Raji (cell line): ENCODE measurements around the gene PKP4.

Source experiments
- POLR2A ChIP-seq: IDR thresholded peaks from 2 replicates; pipeline ENCODE4 v1.6.1; 2011; ENCODE audit warnings: low read depth, low read length, control low read depth; ENCODE audit not compliant: insufficient read depth

PKP4 gene

DNA sequence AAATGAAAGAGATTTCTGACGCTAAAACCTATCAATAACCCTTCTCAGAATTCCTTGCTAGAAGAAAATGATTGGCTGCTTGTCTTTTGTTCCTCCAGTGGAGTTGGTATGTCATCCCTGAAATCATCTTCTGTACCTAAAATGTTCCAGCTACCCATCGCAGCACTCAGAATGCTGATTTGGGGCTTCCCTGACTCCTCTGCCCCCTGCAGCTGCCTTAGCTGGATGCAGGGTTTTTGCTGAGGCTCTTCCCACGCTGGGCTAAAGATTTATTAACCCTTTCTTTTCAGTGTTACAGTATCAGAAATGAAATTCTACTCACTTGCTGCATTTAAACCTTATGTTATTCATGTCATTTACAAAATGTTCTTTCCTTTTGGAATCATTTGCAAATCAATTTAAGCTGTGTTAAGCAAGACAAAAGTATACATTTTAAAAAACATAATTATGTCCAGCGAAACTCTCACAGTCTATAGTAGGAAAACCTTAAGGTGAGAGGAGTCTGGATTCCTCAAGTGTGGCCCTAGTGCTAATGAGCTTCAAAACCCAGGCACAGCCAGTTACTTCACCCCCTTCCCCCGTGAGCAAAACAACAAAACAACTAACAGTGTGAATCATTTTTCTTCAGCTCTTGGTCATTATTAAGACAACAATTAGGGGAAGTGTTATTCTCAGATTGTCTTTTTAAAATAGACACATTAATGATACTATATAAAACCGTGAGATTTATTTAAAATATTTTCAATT is 32.8 kb downstream of the PKP4 start:
- no peak for TF ChIP-seq POLR2A

DNA sequence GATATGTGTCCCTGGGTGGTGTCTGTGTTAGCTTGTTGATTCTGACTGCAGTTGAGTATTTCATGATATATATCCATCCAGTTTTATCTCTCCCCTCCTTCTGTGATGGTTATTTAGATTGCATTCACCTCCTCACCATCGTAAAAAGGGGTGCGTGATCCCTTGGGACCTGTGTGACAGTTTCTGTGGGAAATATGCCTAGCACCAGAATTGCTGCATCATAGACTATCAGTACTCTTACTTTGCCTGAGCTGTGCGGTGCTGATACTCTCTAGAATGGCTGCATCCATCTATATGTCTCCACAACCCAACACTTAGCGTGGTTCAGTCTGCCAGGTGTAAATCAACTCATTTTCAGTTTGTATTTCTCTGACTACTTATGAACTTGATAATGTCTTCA is 34.3 kb downstream of the PKP4 start:
- no peak for TF ChIP-seq POLR2A

DNA sequence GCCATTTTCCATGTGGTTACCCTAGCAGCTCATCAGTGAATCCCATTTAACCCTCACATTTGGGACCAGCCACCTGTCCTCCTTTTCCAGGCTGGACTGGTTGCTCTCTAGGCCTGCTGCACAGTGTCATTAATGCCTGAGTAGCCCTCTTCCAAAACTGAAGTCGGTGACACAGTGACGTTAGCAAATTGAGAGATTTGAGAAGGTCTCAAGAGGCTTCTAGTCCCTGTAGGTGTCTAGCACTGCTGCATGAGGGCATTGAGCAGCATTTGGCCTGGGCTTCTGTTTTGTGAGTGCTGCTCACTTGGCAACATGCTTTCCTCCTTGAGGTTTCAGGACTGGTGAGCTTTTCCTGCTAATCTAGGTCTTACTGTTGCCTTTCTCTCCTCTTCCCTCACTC is 36.7 kb downstream of the PKP4 start:
- no peak for TF ChIP-seq POLR2A

DNA sequence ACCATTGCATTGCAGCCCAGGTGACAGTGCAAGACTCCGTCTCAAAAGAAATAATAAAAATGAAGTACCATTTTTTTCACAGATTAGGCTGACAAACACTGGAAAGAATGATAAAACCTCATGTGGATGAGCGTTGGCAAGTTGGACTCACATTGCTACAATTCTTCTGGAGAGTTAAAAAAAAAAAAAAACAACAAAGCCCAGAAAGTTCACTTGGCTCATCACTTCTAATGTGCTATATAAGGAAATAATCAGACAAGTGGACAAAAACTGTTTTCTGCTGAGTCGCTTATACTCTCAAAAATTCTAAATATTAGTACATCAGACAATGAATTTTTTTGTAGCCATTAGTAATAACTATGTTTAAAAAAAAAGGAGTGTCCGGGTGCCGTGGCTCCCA is 38.4 kb downstream of the PKP4 start:
- no peak for TF ChIP-seq POLR2A

DNA sequence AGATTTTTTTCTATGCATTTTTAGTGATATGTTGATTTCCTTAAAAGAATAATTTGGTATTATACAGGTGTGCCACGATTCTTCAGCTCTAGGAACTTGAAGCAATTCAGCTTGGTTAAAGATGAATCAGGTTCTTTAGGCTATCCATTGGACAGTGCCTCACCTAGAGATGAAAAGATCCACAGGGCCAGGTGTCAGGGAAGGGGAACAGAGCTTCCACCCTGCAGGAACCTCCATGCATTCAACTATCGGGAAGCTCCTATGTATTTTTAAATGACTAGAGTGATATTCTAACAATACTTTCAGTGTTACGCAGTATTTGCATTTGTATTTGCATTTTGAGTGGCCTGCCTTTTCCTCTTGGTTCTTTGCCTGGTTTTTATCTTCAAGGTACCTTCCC is 40.2 kb downstream of the PKP4 start:
- TF ChIP-seq POLR2A, result no peak

GRCh38 chr2:158497486-158497885 is 40.7 kb downstream of the PKP4 start:
- no peak for TF ChIP-seq POLR2A

DNA sequence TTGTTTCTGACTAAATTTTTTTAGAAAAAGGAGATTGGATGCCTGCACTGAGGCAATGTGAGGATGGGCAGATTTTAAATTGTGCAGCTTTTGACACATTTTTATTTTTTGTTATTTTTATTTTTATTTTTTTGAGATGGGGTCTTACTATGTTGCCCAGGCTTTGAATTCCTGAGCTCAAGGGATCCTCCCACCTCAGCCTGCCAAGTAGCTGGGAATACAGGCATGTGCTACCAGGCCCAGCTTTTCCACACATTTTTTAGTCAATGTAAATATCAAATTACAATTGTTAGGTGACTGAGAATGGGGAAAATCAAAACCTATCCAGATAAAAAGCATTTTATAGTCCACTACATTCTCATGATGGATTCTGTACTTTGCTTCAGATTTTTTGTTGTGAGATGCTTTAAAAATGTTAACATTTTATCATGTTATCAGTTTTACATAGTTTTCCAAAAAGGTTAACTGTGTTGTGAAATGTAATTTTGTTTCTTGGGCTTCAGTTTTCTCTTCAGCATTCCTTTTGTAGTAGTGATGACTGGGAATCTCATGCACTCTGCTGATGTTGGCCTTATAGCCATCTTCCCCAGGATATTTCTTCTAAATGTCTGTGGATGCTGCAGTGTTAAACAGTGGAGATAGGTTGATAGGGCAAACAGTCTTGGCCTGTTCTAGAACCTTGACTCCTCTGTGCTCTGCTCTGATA is 41.4 kb downstream of the PKP4 start:
- no peak for TF ChIP-seq POLR2A

DNA sequence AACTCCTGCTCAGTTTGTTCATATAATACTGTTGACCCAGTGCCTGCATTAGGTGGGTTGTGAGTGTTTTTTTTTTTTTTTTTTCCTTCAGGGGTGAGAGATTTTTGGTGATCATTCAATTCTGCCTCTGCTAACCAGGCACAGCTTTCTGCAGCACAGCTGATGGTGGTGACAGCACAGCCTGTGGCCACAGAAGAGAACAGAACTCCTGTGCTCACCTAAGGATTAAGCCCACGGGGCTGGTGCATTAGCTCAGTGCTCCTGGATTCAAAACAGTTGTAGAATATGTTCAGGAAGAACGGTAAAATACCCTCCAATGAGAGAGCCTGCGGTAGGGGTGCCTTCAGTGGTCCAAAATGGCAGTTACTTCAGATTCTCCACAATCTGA is 42.0 kb downstream of the PKP4 start:
- TF ChIP-seq POLR2A, result no peak

DNA sequence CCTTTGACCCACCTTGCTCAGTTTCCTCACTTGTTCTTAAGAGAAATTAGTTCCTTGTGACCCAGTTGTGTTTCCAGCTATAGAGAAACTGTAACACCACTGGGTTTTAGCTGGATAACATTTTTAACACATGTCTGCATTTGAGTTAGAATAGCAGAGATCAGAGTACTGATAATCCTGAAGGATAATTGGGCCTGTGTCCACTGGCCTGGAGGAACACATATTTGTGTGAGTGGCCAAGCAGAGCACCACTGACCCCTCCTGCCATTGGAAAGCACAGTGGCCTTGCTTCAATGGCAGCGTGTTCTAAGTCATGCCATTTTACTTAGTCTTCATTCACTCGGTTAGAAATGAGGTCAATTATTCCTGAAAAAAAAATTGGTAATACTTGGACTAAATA is 42.6 kb downstream of the PKP4 start:
- no peak for TF ChIP-seq POLR2A

DNA sequence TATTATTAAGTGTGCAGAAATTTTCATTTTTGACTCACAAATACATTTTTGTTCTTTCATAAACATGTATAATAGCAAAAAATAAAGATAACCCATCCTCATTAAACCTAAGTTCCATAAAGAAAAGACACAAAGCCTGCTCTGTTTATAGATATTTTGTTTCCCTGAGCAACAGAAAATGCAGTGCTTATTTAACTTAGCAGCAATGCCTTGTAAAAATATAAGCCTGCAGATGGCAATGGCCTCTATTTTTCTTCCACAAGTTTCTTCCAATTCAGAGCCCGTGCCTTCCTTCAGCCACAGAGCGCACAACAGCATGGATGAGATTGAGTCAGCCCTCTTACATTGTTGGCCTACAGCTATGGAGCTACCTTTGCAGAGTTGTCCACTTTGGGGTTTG is 43.6 kb downstream of the PKP4 start:
- no peak for TF ChIP-seq POLR2A

- no peak for TF ChIP-seq POLR2A
These were observed 44.5 kb downstream of the PKP4 start for GRCh38 chr2:158501301-158501700.

DNA sequence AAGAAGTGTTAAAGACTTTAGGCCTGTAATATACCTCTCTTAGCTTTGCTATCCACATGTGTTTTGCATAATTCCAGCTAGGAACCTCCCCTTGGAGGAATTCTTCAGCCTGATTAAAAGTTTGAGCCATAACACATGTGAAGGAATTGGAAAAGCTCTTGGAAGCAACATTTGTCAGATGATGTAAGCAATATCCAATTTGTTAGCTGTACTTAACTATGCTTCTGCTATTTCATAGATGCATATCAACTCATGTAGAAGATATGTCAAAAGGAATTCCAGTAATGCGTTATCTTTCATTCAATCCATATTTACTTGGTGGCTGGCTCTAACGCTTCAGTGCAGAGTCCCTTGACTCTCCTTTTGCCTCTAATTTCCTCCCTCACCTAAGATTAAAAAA is 46.2 kb downstream of the PKP4 start:
- TF ChIP-seq POLR2A, result no peak

DNA sequence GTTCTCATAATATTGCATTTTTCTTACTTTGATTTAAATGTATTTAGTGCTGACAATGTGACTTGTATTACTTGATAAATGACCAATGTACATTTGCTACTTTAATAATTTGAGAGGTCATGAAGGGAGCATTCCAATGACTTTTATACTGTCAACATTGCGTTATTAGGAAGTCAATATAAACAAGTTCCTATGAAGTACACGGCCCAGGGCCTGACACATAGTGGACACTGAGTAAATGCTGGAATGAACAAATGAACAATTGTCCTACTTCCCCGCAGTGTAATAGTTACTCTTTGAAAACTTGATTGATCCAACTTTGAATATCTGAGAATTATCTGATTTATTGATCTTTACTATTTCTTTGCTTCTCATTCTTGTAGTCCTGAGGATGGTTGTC is 47.3 kb downstream of the PKP4 start:
- TF ChIP-seq POLR2A, result no peak

- no peak for TF ChIP-seq POLR2A
These were observed 48.7 kb downstream of the PKP4 start for GRCh38 chr2:158505448-158505934.

DNA sequence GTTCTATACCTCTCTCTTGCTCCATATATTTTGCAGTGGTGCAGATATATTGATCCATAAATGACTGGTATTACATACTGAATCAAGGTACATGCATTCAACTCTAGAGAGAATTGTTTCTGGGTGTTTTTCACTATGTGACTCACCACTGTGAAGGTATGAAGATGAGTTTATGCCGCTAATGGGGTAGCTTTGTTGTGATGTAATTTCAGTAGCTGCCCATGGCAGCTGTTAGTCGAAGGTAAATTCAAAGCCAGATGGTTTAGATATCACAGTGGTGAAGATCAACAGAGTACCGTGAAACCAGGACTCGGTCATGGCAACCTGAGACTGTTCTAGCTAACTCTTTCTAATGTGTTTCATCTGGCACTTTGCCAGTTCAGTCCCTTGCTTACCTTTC is 50.4 kb downstream of the PKP4 start:
- no peak for TF ChIP-seq POLR2A

- no peak for TF ChIP-seq POLR2A
These were observed 50.9 kb downstream of the PKP4 start for GRCh38 chr2:158507679-158508078.

DNA sequence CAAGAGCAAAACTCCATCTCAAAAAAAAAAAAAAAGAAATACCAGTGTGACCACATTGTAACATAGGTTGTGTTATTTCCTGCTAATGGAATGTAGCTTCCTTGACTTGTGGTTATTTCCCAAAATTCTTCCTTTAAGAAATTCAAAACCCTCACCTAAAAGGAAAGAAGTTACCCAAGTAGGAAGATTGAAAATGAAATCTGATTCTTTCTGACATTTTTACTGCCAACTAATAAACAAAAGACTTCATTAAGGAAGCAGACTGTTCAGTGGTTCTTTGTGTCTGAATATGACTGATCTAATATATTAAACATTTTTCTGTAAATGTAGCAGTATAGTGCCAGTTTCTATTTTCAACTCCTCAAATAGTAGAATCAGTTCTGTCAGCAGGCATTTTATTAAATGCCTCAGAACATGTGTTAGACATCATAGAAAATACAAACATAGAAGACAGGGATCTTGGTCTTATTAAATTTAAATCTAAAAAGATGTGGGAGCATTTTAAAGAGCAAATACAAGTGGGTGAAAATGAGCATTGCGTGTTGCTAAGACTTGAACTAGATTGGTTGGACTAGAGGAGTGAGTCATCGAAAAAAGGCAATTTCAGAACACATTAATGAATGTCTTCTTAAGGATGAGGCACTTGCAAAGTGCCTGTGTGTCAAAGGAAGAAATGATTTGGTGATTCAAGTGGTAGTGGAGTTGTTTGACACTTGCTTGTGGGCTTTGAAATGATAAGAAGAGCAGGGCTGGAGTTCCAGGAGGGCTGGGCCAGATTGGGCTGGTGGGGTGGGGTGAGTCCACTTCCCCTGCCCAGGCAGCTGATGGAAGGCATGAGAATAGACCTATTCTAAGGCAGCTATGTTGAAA is 53.4 kb downstream of the PKP4 start:
- TF ChIP-seq POLR2A, result no peak
